ENCODE data around the gene DPP4. TPM values are rescaled to one million over a fixed set of nuclear protein-coding genes. Genes with fewer than 3 reads are reported as not detected.

DPP4 gene
- total and polyA plus RNA-seq, 4 donors = 7.2 to 51.6 (median 21.3) TPM

- Histone ChIP-seq H3K27ac (ENCODE audit: low read depth in 1 of 2, low read length in 1 of 2) (no peak overlapping the region), H3K4me3 (no peak overlapping the region), H3K36me3 (ENCODE audit: control insufficient read depth in 4 of 4, insufficient read depth in 4 of 4, low read length in 4 of 4) (no peaks in the 10 kb centered on the region), H3K4me1 (ENCODE audit: control insufficient read depth in 5 of 5, insufficient read depth in 5 of 5, low read length in 5 of 5) (peaks cover 0 to 12% (median 0%) of the 10 kb centered on the region in 5 donors), H3K9ac (ENCODE audit: insufficient read depth in 1 of 2, low read length in 2 of 2) (no peak overlapping the region), H3K9me3 (ENCODE audit: control insufficient read depth in 4 of 4, insufficient read depth in 3 of 4, low read length in 3 of 4) (no peaks in the 10 kb centered on the region), H3K27me3 (ENCODE audit: control insufficient read depth in 3 of 3, insufficient read depth in 3 of 3, low read length in 2 of 3) (no peaks in the 10 kb centered on the region)
- no peak for TF ChIP-seq CTCF (IDR thresholded peaks at IDR 0.05; ENCODE audit: control extremely low read depth, extremely low read depth)
- 80 to 86% methylated on average over 3 of the region's 3 CpGs for WGBS, 2 donors
- DNase-seq = no peak
- ATAC-seq (ENCODE audit: insufficient read depth, low FRiP score) = peak; percentile 11
These were observed 11.3 kb upstream of the DPP4 start for GRCh38 chr2:162085090-162085891.

DNA sequence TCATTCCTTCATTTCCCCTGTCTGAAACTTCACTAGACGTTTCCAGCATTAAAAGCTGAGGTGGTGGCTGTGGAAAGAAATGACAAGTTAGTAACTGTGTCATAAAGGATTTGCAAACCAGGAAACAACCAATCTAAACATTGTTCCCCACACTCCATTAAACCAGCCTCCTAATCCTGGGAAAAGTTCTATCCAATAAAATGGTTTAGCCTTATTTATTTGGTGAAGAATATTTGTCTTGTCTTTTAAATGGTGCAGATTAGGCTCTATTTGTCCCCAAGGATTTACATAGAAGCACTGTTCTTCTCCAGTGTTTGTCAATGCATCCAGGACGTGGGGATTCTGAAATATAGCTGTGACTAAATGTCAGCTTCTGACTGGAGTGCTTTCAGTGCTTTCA lies 10.5 kb upstream of the DPP4 start:
- Histone ChIP-seq H3K9me3 (ENCODE audit: control insufficient read depth in 4 of 4, insufficient read depth in 3 of 4, low read length in 3 of 4) (peaks cover 0 to 5% (median 0%) of the 10 kb centered on the region in 4 donors), H3K27ac (ENCODE audit: low read depth in 1 of 2, low read length in 1 of 2) (no peak overlapping the region), H3K4me1 (ENCODE audit: control insufficient read depth in 5 of 5, insufficient read depth in 5 of 5, low read length in 5 of 5) (peaks cover 0 to 12% (median 0%) of the 10 kb centered on the region in 5 donors), H3K36me3 (ENCODE audit: control insufficient read depth in 4 of 4, insufficient read depth in 4 of 4, low read length in 4 of 4) (no peaks in the 10 kb centered on the region), H3K4me3 (no peak overlapping the region), H3K9ac (ENCODE audit: insufficient read depth in 1 of 2, low read length in 2 of 2) (no peak overlapping the region), H3K27me3 (ENCODE audit: control insufficient read depth in 3 of 3, insufficient read depth in 3 of 3, low read length in 2 of 3) (no peaks in the 10 kb centered on the region)
- TF ChIP-seq CTCF (IDR thresholded peaks at IDR 0.05; ENCODE audit: control extremely low read depth, extremely low read depth) = no peak
- DNase-seq (peak in 2 of 3 donors; percentile 65 to 79), ATAC-seq (ENCODE audit: insufficient read depth, low FRiP score) (no peak)
- 60 to 69% methylated on average over 2 of the region's 2 CpGs for WGBS, 2 donors

DNA sequence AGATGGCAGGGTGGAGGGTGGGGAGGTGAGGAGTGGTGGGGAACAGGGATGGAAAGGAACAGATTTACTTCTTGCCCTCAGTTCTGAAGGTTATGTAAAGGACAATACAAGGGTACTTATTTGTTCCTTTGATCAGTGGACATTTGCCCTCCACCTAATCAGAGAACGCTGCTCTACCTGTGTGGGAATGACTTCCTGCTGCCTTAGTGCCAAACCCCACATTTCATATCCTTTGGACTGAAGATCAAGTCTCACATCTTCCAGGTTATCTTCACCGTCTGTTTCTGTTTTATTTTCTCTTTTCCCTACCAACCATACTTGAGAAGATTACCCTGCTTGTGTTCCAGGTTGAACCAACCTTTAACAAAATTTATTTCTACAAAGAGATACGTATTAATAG lies 8.7 kb upstream of the DPP4 start:
- DNase-seq (no peak), ATAC-seq (ENCODE audit: insufficient read depth, low FRiP score) (no peak)
- TF ChIP-seq CTCF (IDR thresholded peaks at IDR 0.05; ENCODE audit: control extremely low read depth, extremely low read depth) = no peak
- no peak overlapping the region for H3K4me3 ChIP-seq
- H3K9ac ChIP-seq (ENCODE audit: insufficient read depth in 1 of 2, low read length in 2 of 2) = no peak overlapping the region
- H3K27me3 ChIP-seq (ENCODE audit: control insufficient read depth in 3 of 3, insufficient read depth in 3 of 3, low read length in 2 of 3) = no peaks in the 10 kb centered on the region
- 93 to 95% methylated on average over 3 of the region's 3 CpGs for WGBS, 2 donors
- H3K9me3 ChIP-seq (ENCODE audit: control insufficient read depth in 4 of 4, insufficient read depth in 3 of 4, low read length in 3 of 4) = peaks cover 0 to 8% (median 3%) of the 10 kb centered on the region in 4 donors
- H3K36me3 ChIP-seq (ENCODE audit: control insufficient read depth in 4 of 4, insufficient read depth in 4 of 4, low read length in 4 of 4) = no peaks in the 10 kb centered on the region
- H3K27ac ChIP-seq (ENCODE audit: low read depth in 1 of 2, low read length in 1 of 2) = no peak overlapping the region
- peaks cover 0 to 12% (median 0%) of the 10 kb centered on the region in 5 donors for H3K4me1 ChIP-seq (ENCODE audit: control insufficient read depth in 5 of 5, insufficient read depth in 5 of 5, low read length in 5 of 5)

Data from lung (tissue), 12 donors.